Loucy (cell line): ENCODE results near the gene GCHFR.

Experiments
- EZH2phosphoT487 ChIP-seq: fragments of 200-600 bp; IDR thresholded peaks from 2 replicates; pipeline ENCODE4 v1.6.1; 2018; ENCODE audit warnings: antibody characterized with exemption, mild to moderate bottlenecking, moderate library complexity, borderline replicate concordance
- TF ChIP-seq, protein P1 (sequence below): fragments of 200-600 bp; sonication (generic); conservative IDR thresholded peaks from 2 replicates; pipeline ENCODE4 v1.5.1; 2014; ENCODE audit warnings: mild to moderate bottlenecking, antibody characterized with exemption, low read length

DNA sequence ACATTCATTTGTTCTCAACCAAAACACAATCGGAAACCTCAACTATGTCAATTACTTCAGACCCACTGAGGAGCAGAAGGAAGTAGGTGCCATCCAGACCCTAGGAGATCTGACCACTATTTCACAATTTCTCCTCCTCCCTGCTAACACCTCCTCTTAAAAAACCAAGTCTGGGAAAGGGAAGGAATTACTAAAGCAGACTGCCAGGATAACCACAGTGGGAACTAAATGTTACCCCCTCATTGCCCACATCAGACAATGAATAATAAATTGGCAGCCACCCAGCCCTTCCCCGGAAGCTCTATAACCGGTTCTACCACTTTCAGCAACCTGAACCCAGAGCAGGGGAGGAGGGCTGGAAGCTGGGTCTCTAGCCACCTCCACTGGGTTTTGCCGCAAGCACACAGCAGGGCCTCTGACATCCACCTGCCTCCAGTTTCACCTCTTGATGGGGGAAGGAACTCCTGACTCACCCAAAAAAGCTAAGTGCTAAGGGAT lies 23.5 kb downstream of the GCHFR start:
- TF ChIP-seq, protein P1, sequence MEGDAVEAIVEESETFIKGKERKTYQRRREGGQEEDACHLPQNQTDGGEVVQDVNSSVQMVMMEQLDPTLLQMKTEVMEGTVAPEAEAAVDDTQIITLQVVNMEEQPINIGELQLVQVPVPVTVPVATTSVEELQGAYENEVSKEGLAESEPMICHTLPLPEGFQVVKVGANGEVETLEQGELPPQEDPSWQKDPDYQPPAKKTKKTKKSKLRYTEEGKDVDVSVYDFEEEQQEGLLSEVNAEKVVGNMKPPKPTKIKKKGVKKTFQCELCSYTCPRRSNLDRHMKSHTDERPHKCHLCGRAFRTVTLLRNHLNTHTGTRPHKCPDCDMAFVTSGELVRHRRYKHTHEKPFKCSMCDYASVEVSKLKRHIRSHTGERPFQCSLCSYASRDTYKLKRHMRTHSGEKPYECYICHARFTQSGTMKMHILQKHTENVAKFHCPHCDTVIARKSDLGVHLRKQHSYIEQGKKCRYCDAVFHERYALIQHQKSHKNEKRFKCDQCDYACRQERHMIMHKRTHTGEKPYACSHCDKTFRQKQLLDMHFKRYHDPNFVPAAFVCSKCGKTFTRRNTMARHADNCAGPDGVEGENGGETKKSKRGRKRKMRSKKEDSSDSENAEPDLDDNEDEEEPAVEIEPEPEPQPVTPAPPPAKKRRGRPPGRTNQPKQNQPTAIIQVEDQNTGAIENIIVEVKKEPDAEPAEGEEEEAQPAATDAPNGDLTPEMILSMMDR: no peak
- TF ChIP-seq EZH2phosphoT487: no peak
